Measurements from ENCODE around the gene WDR7.

The WDR7 gene

DNA sequence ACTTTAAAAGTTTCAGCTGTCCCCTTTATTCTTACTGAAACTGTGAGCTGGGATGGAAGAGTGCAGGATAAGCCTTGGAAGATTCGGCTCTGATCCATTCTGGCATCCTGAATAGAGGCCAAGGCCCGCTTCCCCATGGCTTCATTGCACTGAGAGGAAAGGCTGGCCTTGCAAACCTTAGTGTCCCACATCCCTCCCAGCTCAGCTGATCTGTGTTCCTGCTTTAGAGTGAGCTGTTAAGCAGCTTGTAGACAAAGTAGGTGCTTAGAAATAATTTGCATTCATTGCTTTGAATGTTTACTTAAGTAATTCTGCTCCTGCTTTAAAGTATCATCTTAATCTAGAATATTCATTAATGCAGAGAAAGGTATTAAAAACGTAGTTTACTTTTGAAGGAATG is 326.1 kb downstream of the WDR7 start:
- Histone ChIP-seq H3F3A (ENCODE audit: insufficient read depth, low read length) (no peaks in the 10 kb centered on the region), H3K4me1 (ENCODE audit: low read length) (no peaks in the 10 kb centered on the region), H3K27ac (ENCODE audit: low read length) (no peak overlapping the region), H3K4me2 (ENCODE audit: low read depth, low read length) (no peak overlapping the region), H3K36me3 (replicated peaks; ENCODE audit: insufficient read depth, low read length) (no peaks in the 10 kb centered on the region), H4K20me1 (ENCODE audit: insufficient read depth, low read length) (no peaks in the 10 kb centered on the region), H3K9me2 (replicated peaks; ENCODE audit: insufficient read depth, low read length) (no peaks in the 10 kb centered on the region), H2AFZ (ENCODE audit: low read length) (no peak overlapping the region), H3K9me3 (replicated peaks; ENCODE audit: insufficient read depth, low read length) (no peaks in the 10 kb centered on the region), H3K79me2 (ENCODE audit: low read length) (no peaks in the 10 kb centered on the region), H3K9ac (ENCODE audit: low read length) (no peak overlapping the region), H3K27me3 (replicated peaks; ENCODE audit: insufficient read depth, low read length) (no peaks in the 10 kb centered on the region), H3K4me3 (ENCODE audit: low read length) (no peak overlapping the region)
- no peak for TF ChIP-seq EZH2phosphoT487 (IDR thresholded peaks at IDR 0.05; ENCODE audit: low read length)
- TF ChIP-seq, protein P1, sequence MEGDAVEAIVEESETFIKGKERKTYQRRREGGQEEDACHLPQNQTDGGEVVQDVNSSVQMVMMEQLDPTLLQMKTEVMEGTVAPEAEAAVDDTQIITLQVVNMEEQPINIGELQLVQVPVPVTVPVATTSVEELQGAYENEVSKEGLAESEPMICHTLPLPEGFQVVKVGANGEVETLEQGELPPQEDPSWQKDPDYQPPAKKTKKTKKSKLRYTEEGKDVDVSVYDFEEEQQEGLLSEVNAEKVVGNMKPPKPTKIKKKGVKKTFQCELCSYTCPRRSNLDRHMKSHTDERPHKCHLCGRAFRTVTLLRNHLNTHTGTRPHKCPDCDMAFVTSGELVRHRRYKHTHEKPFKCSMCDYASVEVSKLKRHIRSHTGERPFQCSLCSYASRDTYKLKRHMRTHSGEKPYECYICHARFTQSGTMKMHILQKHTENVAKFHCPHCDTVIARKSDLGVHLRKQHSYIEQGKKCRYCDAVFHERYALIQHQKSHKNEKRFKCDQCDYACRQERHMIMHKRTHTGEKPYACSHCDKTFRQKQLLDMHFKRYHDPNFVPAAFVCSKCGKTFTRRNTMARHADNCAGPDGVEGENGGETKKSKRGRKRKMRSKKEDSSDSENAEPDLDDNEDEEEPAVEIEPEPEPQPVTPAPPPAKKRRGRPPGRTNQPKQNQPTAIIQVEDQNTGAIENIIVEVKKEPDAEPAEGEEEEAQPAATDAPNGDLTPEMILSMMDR (IDR thresholded peaks at IDR 0.05; ENCODE audit: low read length), result no peak
- no peak for TF ChIP-seq EZH2 (optimal IDR thresholded peaks at IDR 0.05; ENCODE audit: low read depth, low read length)
- no peak for DNase-seq

DNA sequence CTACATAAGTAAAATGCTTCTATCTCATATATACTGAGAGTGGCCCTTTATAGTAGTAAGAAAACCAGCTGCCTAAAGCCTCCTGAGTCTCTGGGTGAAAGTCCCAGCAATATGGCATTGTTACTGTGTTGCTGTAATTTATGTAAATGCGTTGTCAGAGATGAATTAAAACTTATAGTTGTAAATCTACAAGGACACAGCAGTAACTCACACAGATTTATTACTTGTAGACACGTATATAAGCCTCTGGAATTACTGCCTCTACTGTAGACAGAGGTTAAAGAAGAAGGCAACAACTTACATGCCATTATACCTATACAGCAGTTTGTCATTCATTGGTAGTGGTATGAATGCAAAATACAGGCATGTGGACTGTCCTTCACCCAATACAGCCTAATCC is 326.6 kb downstream of the WDR7 start:
- Histone ChIP-seq H3K36me3 (replicated peaks; ENCODE audit: insufficient read depth, low read length) (no peaks in the 10 kb centered on the region), H3K4me2 (ENCODE audit: low read depth, low read length) (no peak overlapping the region), H3F3A (ENCODE audit: insufficient read depth, low read length) (no peaks in the 10 kb centered on the region), H3K4me3 (ENCODE audit: low read length) (no peak overlapping the region), H3K9ac (ENCODE audit: low read length) (no peak overlapping the region), H3K9me2 (replicated peaks; ENCODE audit: insufficient read depth, low read length) (no peaks in the 10 kb centered on the region), H3K79me2 (ENCODE audit: low read length) (no peaks in the 10 kb centered on the region), H4K20me1 (ENCODE audit: insufficient read depth, low read length) (no peaks in the 10 kb centered on the region), H3K4me1 (ENCODE audit: low read length) (no peaks in the 10 kb centered on the region), H3K27ac (ENCODE audit: low read length) (no peak overlapping the region), H3K27me3 (replicated peaks; ENCODE audit: insufficient read depth, low read length) (no peaks in the 10 kb centered on the region), H2AFZ (ENCODE audit: low read length) (no peak overlapping the region), H3K9me3 (replicated peaks; ENCODE audit: insufficient read depth, low read length) (no peaks in the 10 kb centered on the region)
- DNase-seq, result no peak
- no peak for TF ChIP-seq EZH2 (optimal IDR thresholded peaks at IDR 0.05; ENCODE audit: low read depth, low read length)
- no peak for TF ChIP-seq EZH2phosphoT487 (IDR thresholded peaks at IDR 0.05; ENCODE audit: low read length)
- TF ChIP-seq, protein P1 (IDR thresholded peaks at IDR 0.05; ENCODE audit: low read length), result no peak

DNA sequence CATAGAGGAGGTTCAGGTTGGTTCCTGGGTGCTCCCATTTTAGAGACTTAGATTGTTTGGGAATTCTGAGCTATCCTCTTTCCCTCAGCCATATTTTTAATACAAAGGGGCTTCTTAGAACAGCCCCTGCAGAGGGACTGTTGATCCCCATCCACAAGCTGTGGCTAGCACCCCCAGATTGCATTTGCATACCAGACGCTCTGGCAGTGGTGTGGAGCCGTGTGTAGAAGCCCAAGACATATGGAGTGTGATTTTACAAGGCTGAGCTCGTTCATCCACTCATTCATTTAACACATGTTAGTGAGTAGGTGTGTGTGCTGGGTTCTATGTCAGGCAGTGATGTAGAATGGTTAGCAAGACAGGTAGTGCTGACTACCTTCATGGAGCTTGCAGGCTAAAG is 329.0 kb downstream of the WDR7 start:
- Histone ChIP-seq H2AFZ (ENCODE audit: low read length) (no peak overlapping the region), H3K4me1 (ENCODE audit: low read length) (no peaks in the 10 kb centered on the region), H3K4me2 (ENCODE audit: low read depth, low read length) (no peak overlapping the region), H3K9me3 (replicated peaks; ENCODE audit: insufficient read depth, low read length) (no peaks in the 10 kb centered on the region), H3F3A (ENCODE audit: insufficient read depth, low read length) (no peaks in the 10 kb centered on the region), H3K9ac (ENCODE audit: low read length) (no peak overlapping the region), H3K79me2 (ENCODE audit: low read length) (no peaks in the 10 kb centered on the region), H3K36me3 (replicated peaks; ENCODE audit: insufficient read depth, low read length) (no peaks in the 10 kb centered on the region), H4K20me1 (ENCODE audit: insufficient read depth, low read length) (no peaks in the 10 kb centered on the region), H3K27ac (ENCODE audit: low read length) (no peak overlapping the region), H3K27me3 (replicated peaks; ENCODE audit: insufficient read depth, low read length) (no peaks in the 10 kb centered on the region), H3K9me2 (replicated peaks; ENCODE audit: insufficient read depth, low read length) (no peaks in the 10 kb centered on the region), H3K4me3 (ENCODE audit: low read length) (no peak overlapping the region)
- DNase-seq, result no peak
- TF ChIP-seq EZH2 (optimal IDR thresholded peaks at IDR 0.05; ENCODE audit: low read depth, low read length), result no peak
- TF ChIP-seq, protein P1 (IDR thresholded peaks at IDR 0.05; ENCODE audit: low read length), result no peak
- TF ChIP-seq EZH2phosphoT487 (IDR thresholded peaks at IDR 0.05; ENCODE audit: low read length), result no peak
